Measurements from ENCODE around the gene GNG4.

GNG4 gene

GRCh38 chr1:235661568-235661967, 12.0 kb upstream of the GNG4 start:
- DNase-seq (ENCODE audit: low read depth) = no peak

DNA sequence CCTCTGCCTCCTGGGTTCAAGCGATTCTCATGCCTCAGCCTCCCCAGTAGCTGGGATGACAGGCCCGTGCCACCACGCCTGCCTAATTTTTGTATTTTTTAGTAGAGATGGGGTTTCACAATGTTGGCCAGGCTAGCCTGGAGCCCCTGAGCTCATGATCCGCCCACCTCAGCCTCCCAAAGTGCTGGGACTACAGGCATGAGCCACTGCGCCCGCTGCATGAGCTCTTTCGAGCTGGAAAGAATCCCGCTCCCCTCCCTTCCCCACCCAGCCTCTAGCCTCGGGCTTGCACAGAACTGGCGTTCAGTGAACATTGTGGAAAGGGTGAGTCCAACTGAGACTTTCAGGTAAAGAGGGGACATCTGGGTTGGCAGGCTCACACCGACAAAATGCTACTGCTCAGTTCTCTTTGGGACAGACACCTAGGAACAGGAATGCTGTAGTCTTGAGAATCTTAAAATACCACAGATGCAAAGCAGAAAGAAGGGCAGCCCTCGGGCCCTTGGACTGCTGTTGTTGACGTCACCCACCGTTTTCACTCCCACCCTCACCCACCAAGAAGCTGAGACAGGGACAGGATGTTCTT, 9.7 kb upstream of the GNG4 start:
- no peak overlapping the region for H3K4me3 ChIP-seq (ENCODE audit: low read depth, low read length)
- no peak for DNase-seq (ENCODE audit: low read depth)
- TF ChIP-seq CTCF (conservative IDR thresholded peaks at IDR 0.05; ENCODE audit: low read depth, low read length) = no peak

More at GRCh38 chr1:235661568-235661967, 12.0 kb upstream of the GNG4 start:
- no peak overlapping the region for H3K4me3 ChIP-seq (ENCODE audit: low read depth, low read length)
- no peak for TF ChIP-seq CTCF (conservative IDR thresholded peaks at IDR 0.05; ENCODE audit: low read depth, low read length)

- peak; percentile 39 for DNase-seq (ENCODE audit: low read depth)
- H3K4me3 ChIP-seq (ENCODE audit: low read depth, low read length) = no peak overlapping the region
- no peak for TF ChIP-seq CTCF (conservative IDR thresholded peaks at IDR 0.05; ENCODE audit: low read depth, low read length)
Measured at GRCh38 chr1:235657747-235658526, 8.4 kb upstream of the GNG4 start.

DNA sequence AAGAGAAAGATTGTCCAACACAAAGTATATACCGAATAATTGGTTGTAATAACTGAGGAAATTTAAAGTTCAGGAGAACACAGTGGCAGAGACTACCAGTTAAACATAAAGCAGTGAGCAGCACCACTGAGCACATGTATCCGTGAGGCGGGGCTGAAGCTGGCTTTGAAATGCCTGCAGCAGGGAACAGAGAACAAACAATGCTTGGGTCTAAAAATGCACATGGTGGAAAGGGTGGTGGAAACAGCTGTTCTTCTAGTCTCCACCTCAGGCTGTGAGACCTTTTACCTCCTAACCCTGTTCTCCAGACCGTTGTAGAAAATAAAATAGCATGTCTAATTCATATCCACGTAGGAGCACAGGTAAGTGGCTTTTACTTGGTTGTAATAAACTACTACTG, 7.7 kb upstream of the GNG4 start:
- TF ChIP-seq CTCF (conservative IDR thresholded peaks at IDR 0.05; ENCODE audit: low read depth, low read length) = no peak
- no peak for DNase-seq (ENCODE audit: low read depth)
- H3K4me3 ChIP-seq (ENCODE audit: low read depth, low read length) = no peak overlapping the region

GRCh38 chr1:235652364-235652763, 2.8 kb upstream of the GNG4 start:
- TF ChIP-seq CTCF (conservative IDR thresholded peaks at IDR 0.05; ENCODE audit: low read depth, low read length) = no peak
- DNase-seq (ENCODE audit: low read depth) = no peak
- no peak overlapping the region for H3K4me3 ChIP-seq (ENCODE audit: low read depth, low read length)

- TF ChIP-seq CTCF (conservative IDR thresholded peaks at IDR 0.05; ENCODE audit: low read depth, low read length) = no peak
- no peak for DNase-seq (ENCODE audit: low read depth)
- H3K4me3 ChIP-seq (ENCODE audit: low read depth, low read length) = no peak overlapping the region
Measured at GRCh38 chr1:235651170-235651806, 1.7 kb upstream of the GNG4 start.

All from choroid plexus epithelial cell (primary cell).